Astrocyte (in vitro differentiated cells and primary cell): Measurements from ENCODE around the gene KRTAP1-3. TPM values are rescaled to one million over a fixed set of nuclear protein-coding genes. Genes with fewer than 3 reads are reported as not detected.
"Not testable (repeated sequence)": the region's sequence is repeated elsewhere in the genome, so short reads cannot be mapped to it uniquely, and the experiment has no call there.

Experiments
- DNase-seq: peaks from one replicate; pipeline ENCODE4 v3.0.0-alpha.2; 2010; ENCODE audit warnings: low read depth
- FAIRE-seq: peaks from 2 replicates; lab custom pipeline; 2011; peaks lifted over from hg19 to GRCh38; lab: Jason Lieb, UNC
- H2AFZ ChIP-seq: 2 replicates; pipeline ENCODE4 v1.6.0; 2012; ENCODE audit warnings: low read depth, low read length, inconsistent platforms
- H3K27ac ChIP-seq: 2 replicates; pipeline ENCODE4 v1.5.1; 2011; ENCODE audit warnings: low read depth, low read length, inconsistent platforms
- H3K27me3 ChIP-seq: 2 replicates; pipeline ENCODE4 v1.6.0; 2011; ENCODE audit warnings: low read length, inconsistent platforms; ENCODE audit not compliant: insufficient read depth
- H3K36me3 ChIP-seq: 2 replicates; pipeline ENCODE4 v1.5.1; 2011; ENCODE audit warnings: low read length, inconsistent platforms; ENCODE audit not compliant: insufficient read depth
- H3K4me1 ChIP-seq: 2 replicates; pipeline ENCODE4 v1.5.1; 2011; ENCODE audit warnings: low read length, inconsistent platforms; ENCODE audit not compliant: insufficient read depth
- H3K4me2 ChIP-seq: 2 replicates; pipeline ENCODE4 v1.6.0; 2012; ENCODE audit warnings: low read length, inconsistent platforms
- H3K4me3 ChIP-seq: 2 replicates; pipeline ENCODE4 v1.5.1; 2011; ENCODE audit warnings: low read depth, mild to moderate bottlenecking, low read length, inconsistent platforms; ENCODE audit not compliant: insufficient read depth
- H3K79me2 ChIP-seq: 2 replicates; pipeline ENCODE4 v1.6.0; 2012; ENCODE audit warnings: mild to moderate bottlenecking, low read length, inconsistent platforms; ENCODE audit not compliant: insufficient read depth
- H3K9ac ChIP-seq: 2 replicates; pipeline ENCODE4 v1.6.0; 2012; ENCODE audit warnings: mild to moderate bottlenecking, low read length, inconsistent platforms
- H3K9me3 ChIP-seq: 2 replicates; pipeline ENCODE4 v1.5.1; 2012; ENCODE audit warnings: low read depth, mild to moderate bottlenecking, low read length, inconsistent platforms; ENCODE audit not compliant: insufficient read depth
- H4K20me1 ChIP-seq: 2 replicates; pipeline ENCODE4 v1.6.0; 2012; ENCODE audit warnings: low read length, inconsistent platforms; ENCODE audit not compliant: insufficient read depth
- H3K27ac Mint-ChIP-seq: one replicate; pipeline ENCODE4 v1.8.0; 2021; ENCODE audit warnings: mild to moderate bottlenecking, mixed read lengths; ENCODE audit not compliant: unreplicated experiment
- H3K27me3 Mint-ChIP-seq: one replicate; pipeline ENCODE4 v1.8.0; 2021; ENCODE audit warnings: low read depth, mixed read lengths; ENCODE audit not compliant: unreplicated experiment
- H3K36me3 Mint-ChIP-seq: one replicate; pipeline ENCODE4 v1.8.0; 2021; ENCODE audit warnings: low read depth, mixed read lengths; ENCODE audit not compliant: unreplicated experiment
- H3K4me1 Mint-ChIP-seq: one replicate; pipeline ENCODE4 v1.8.0; 2021; ENCODE audit warnings: low read depth, mixed read lengths; ENCODE audit not compliant: unreplicated experiment
- H3K4me3 Mint-ChIP-seq: one replicate; pipeline ENCODE4 v1.8.0; 2021; ENCODE audit warnings: mild to moderate bottlenecking, moderate library complexity, mixed read lengths; ENCODE audit not compliant: unreplicated experiment
- H3K9me3 Mint-ChIP-seq: one replicate; pipeline ENCODE4 v1.8.0; 2021; ENCODE audit warnings: mild to moderate bottlenecking, mixed read lengths; ENCODE audit not compliant: unreplicated experiment
- EZH2 ChIP-seq: IDR thresholded peaks from 2 replicates; pipeline ENCODE4 v1.6.1; 2012; ENCODE audit warnings: mild to moderate bottlenecking, low read length, inconsistent platforms; ENCODE audit not compliant: insufficient read depth
- total RNA-seq: library from RNA; stranded (reverse); gene quantifications from 2 replicates; pipeline ENCODE4 v1.2.1, GENCODE V29; 2021
- TF ChIP-seq, protein P1 (sequence below): IDR thresholded peaks from 2 replicates; pipeline ENCODE4 v1.5.1; 2011; ENCODE audit warnings: low read depth, mild to moderate bottlenecking, inconsistent platforms, low read length, moderate library complexity; ENCODE audit not compliant: insufficient read depth

The KRTAP1-3 gene
- total RNA-seq, 1 donor from 2014 or later, result not detected

DNA sequence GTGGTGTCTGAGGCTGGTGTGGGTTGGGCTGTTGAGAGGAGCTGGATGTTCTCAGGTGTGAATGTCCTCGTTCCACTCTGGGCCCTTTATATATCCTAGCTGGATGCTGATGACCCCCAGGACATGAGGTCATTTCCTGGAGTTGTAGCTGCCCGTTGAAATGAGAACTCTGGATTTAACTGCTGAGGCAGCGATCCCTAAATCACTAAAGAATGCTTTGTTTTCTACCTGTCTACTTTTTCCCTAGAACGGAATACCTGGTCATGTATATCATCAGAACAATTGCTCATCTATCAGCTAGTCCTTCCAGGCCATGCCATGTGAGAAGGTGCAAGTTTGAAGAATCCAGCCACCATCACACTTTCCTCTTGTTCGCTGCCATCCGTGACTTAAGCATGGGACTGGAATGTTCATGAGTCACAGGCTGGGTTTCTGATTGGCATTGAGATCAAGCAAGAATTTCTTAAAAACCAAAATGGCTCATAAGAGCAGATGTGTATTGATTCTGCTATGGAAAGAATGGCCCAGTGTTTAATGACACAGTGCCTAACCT, 25.5 kb upstream of the KRTAP1-3 start, which contains the start of gene KRTAP2-3:
KRTAP2-3 (minus strand) TSS at position 63 of the 553 bp plus-strand sequence. CDS start 64 bp downstream, outside the sequence.
- Histone ChIP-seq H3K79me2 (no peaks in the 10 kb centered on the region), H4K20me1 (no peaks in the 10 kb centered on the region), H3K9ac (peak within 1 kb of the TSS; percentile 69), H3K27ac (peak within 1 kb of the TSS; percentile 96), H3K4me1 (peaks cover 45% of the 10 kb centered on the region), H3K27me3 (no peaks in the 10 kb centered on the region), H3K9me3 (no peaks in the 10 kb centered on the region), H3K36me3 (no peaks in the 10 kb centered on the region), H3K4me2 (peak within 1 kb of the TSS; percentile 62), H2AFZ (no peak within 1 kb of the TSS), H3K4me3 (no peak within 1 kb of the TSS)
- Mint-ChIP-seq H3K4me1 (peaks cover 46% of the 10 kb centered on the region), H3K27ac (peak within 1 kb of the TSS; percentile 98), H3K36me3 (no peaks in the 10 kb centered on the region), H3K27me3 (no peaks in the 10 kb centered on the region), H3K4me3 (peak within 1 kb of the TSS; percentile 62), H3K9me3 (peaks cover 2% of the 10 kb centered on the region)
- DNase-seq (peak; percentile 99), FAIRE-seq (peak; percentile 99)
- TF ChIP-seq EZH2, result no peak
- TF ChIP-seq, protein P1, sequence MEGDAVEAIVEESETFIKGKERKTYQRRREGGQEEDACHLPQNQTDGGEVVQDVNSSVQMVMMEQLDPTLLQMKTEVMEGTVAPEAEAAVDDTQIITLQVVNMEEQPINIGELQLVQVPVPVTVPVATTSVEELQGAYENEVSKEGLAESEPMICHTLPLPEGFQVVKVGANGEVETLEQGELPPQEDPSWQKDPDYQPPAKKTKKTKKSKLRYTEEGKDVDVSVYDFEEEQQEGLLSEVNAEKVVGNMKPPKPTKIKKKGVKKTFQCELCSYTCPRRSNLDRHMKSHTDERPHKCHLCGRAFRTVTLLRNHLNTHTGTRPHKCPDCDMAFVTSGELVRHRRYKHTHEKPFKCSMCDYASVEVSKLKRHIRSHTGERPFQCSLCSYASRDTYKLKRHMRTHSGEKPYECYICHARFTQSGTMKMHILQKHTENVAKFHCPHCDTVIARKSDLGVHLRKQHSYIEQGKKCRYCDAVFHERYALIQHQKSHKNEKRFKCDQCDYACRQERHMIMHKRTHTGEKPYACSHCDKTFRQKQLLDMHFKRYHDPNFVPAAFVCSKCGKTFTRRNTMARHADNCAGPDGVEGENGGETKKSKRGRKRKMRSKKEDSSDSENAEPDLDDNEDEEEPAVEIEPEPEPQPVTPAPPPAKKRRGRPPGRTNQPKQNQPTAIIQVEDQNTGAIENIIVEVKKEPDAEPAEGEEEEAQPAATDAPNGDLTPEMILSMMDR, result no peak

DNA sequence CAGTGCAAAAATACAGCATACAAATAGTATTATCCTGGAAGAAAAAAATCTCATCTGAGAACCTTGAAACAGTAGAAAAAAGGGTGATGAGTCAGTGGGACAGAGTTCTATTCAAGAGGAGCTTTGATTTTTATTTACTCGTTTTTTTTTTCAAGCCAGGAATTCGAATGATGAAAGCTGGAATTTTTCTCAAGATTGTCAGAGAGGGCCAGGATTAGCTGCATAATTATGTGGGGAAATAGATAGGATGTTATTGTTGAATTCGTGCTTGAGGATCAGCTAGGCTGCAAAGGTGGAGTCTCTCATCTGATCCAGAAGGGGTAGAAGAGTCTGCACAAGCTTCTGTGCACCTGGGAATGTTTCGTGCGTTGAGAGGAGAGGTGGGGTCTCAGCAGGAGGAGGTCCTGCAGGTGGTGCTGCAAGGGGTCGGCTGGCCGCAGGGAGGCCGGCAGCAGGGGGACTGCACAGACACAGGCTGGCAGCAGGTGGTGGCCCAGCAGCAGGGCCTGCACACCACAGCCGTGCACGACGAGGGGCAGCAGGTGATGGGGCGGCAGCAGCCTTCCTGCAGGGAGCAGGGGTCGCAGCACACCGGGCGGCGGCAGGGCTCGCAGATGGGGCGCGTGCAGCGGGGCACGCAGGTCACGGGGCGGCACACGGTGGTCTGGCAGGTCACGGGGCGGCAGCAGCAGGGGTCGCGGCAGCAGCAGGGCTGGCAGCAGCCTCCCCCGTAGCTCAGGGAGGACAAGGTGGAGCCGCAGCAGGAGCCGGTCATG, 24.8 kb upstream of the KRTAP1-3 start:
- Histone ChIP-seq H3K27ac (peak overlapping the region; percentile 96), H3K4me2 (peak overlapping the region; percentile 62), H3K9ac (peak overlapping the region; percentile 56), H3K4me1 (peaks cover 45% of the 10 kb centered on the region)
- peaks cover 42% of the 10 kb centered on the region for H3K4me1 Mint-ChIP-seq
- peak overlapping the region; percentile 51 for H3K4me3 Mint-ChIP-seq
- H3K27ac Mint-ChIP-seq, result peak overlapping the region; percentile 98
- H2AFZ ChIP-seq, H3K79me2 ChIP-seq, H3K9me3 Mint-ChIP-seq, H4K20me1 ChIP-seq, H3K9me3 ChIP-seq, H3K36me3 ChIP-seq, H3K27me3 ChIP-seq, H3K36me3 Mint-ChIP-seq, H3K4me3 ChIP-seq, H3K27me3 Mint-ChIP-seq: not testable (repeated sequence)
- peak; percentile 88 for FAIRE-seq
- peak; percentile 89 for DNase-seq

DNA sequence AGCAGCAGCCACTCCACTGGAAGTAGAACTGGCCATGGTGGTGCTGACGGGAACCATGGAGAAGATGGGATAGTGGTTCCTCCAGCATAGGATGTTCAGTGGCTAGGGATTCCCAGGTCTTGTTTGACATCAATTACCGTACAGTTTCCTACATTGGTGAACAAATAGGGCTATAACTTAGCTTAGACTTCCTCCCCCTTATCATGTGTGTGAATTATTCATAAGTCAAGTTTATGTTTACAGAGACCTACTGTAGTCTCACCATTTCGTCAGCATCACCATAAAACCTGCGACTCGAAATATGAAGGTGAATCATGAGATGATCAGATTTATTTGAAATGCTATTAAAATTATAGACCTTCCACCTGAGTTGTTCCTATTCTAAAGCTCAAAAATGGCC, 24.1 kb upstream of the KRTAP1-3 start:
- Histone ChIP-seq H3K79me2 (no peaks in the 10 kb centered on the region), H3K4me1 (peaks cover 44% of the 10 kb centered on the region), H3K4me3 (no peak overlapping the region), H3K9me3 (no peaks in the 10 kb centered on the region), H3K9ac (peak overlapping the region; percentile 43), H4K20me1 (no peaks in the 10 kb centered on the region), H3K4me2 (peak overlapping the region; percentile 62), H3K27me3 (no peaks in the 10 kb centered on the region), H3K27ac (peak overlapping the region; percentile 94), H3K36me3 (no peaks in the 10 kb centered on the region), H2AFZ (peak overlapping the region; percentile 33)
- H3K9me3 Mint-ChIP-seq, result peaks cover 2% of the 10 kb centered on the region
- no peaks in the 10 kb centered on the region for H3K27me3 Mint-ChIP-seq
- TF ChIP-seq EZH2, result no peak
- TF ChIP-seq, protein P1, result no peak
- peak; percentile 19 for DNase-seq
- H3K4me3 Mint-ChIP-seq, result no peak overlapping the region
- H3K36me3 Mint-ChIP-seq, result no peaks in the 10 kb centered on the region
- peaks cover 42% of the 10 kb centered on the region for H3K4me1 Mint-ChIP-seq
- peak overlapping the region; percentile 98 for H3K27ac Mint-ChIP-seq
- FAIRE-seq, result no peak
